ENCODE data around the gene MATN4.

DNA sequence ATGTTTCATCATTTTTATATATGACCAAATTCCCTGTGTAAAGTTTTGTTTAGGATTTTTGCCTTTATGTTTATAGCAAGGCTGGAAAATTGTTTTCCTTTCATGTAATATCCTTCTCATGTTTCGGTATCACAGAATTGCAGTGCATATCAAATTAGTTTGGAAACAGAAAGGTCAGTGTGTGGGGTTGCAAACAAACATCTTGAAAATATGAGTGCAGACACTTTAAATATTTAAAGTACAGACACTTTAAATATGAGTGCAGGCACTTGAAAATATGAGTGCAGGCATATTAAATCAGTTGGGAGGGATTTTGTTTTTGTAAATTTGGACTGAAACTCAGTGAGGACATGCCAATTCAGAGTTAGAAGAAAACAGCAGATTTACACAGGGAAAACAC lies 60.2 kb downstream of the MATN4 start:
- TF ChIP-seq, protein P1, sequence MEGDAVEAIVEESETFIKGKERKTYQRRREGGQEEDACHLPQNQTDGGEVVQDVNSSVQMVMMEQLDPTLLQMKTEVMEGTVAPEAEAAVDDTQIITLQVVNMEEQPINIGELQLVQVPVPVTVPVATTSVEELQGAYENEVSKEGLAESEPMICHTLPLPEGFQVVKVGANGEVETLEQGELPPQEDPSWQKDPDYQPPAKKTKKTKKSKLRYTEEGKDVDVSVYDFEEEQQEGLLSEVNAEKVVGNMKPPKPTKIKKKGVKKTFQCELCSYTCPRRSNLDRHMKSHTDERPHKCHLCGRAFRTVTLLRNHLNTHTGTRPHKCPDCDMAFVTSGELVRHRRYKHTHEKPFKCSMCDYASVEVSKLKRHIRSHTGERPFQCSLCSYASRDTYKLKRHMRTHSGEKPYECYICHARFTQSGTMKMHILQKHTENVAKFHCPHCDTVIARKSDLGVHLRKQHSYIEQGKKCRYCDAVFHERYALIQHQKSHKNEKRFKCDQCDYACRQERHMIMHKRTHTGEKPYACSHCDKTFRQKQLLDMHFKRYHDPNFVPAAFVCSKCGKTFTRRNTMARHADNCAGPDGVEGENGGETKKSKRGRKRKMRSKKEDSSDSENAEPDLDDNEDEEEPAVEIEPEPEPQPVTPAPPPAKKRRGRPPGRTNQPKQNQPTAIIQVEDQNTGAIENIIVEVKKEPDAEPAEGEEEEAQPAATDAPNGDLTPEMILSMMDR (IDR thresholded peaks at IDR 0.05), result no peak
- TF ChIP-seq POLR2A (IDR thresholded peaks at IDR 0.05), result no peak
- no peak for TF ChIP-seq POLR2AphosphoS5 (IDR thresholded peaks at IDR 0.05; ENCODE audit: insufficient read depth in 1 of 2, low read depth in 1 of 2)

Data from vagina (tissue), 2 donors.